Naive B cell (primary cell): ENCODE data around the gene HNRNPM. TPM values are rescaled to one million over a fixed set of nuclear protein-coding genes. Genes with fewer than 3 reads are reported as not detected.
A peak's percentile ranks its signal among the peaks of the same experiment; 100 is the strongest.

ENCODE experiments used
- ATAC-seq, 2 donors: fragments of 150-1000 bp; cut with Tn5 transposase; 2 replicates each; pipeline ENCODE4 v1.10.0; 2021; ENCODE audit warnings: low read depth in 2 of 2, mild to moderate bottlenecking in 2 of 2, moderate library complexity in 2 of 2
- DNase-seq: peaks from one replicate; pipeline ENCODE4 v3.0.0; 2022
- H3K27ac Mint-ChIP-seq, 6 donors: one replicate each; pipeline ENCODE4 v1.8.0; 2020 to 2022; ENCODE audit warnings: mild to moderate bottlenecking in 6 of 6, mixed read lengths in 6 of 6, moderate library complexity in 5 of 6, inconsistent platforms in 2 of 6
- H3K27me3 Mint-ChIP-seq, 3 donors: one replicate each; pipeline ENCODE4 v1.8.0; 2021 to 2022; ENCODE audit warnings: mixed read lengths in 3 of 3, mild to moderate bottlenecking in 1 of 3
- H3K36me3 Mint-ChIP-seq, 2 donors: one replicate each; pipeline ENCODE4 v1.8.0; 2020 to 2022; ENCODE audit warnings: mixed read lengths in 2 of 2, inconsistent platforms in 1 of 2, mild to moderate bottlenecking in 1 of 2
- H3K4me1 Mint-ChIP-seq, 3 donors: one replicate each; pipeline ENCODE4 v1.8.0; 2020 to 2022; ENCODE audit warnings: mixed read lengths in 3 of 3, inconsistent platforms in 1 of 3, mild to moderate bottlenecking in 1 of 3, moderate library complexity in 1 of 3
- H3K4me3 Mint-ChIP-seq, 8 donors: one replicate each; pipeline ENCODE4 v1.8.0; 2020 to 2022; ENCODE audit warnings: mild to moderate bottlenecking in 8 of 8, mixed read lengths in 8 of 8, moderate library complexity in 8 of 8, inconsistent platforms in 2 of 8
- H3K9me3 Mint-ChIP-seq, 7 donors: one replicate each; pipeline ENCODE4 v1.8.0; 2020 to 2022; ENCODE audit warnings: mixed read lengths in 7 of 7, mild to moderate bottlenecking in 5 of 7, inconsistent platforms in 2 of 7, moderate library complexity in 1 of 7
- polyA plus RNA-seq, 6 donors: library from polyadenylated mRNA; unstranded; fragments of 300-500 nt; fragmentation: Illumina TruSeq; gene quantifications; one replicate each; pipeline ENCODE4 v1.2.3, GENCODE V29; 2021; ENCODE audit warnings: low read depth in 6 of 6

The HNRNPM gene
- polyA plus RNA-seq, 6 donors from 2014 or later = 185 to 283 (median 210) TPM

- no peaks in the 10 kb centered on the region for H3K9me3 Mint-ChIP-seq
- peak overlapping the region in 5 of 6 donors; percentile 60 to 90 (median 82) for H3K27ac Mint-ChIP-seq
- H3K4me3 Mint-ChIP-seq = peak overlapping the region in 3 of 8 donors; percentile 12 to 55 (median 38)
- H3K27me3 Mint-ChIP-seq = no peaks in the 10 kb centered on the region
- DNase-seq = no peak
- H3K4me1 Mint-ChIP-seq = peaks cover 19 to 37% (median 30%) of the 10 kb centered on the region in 3 donors
- ATAC-seq = no peak
- H3K36me3 Mint-ChIP-seq = peaks cover 16 to 28% of the 10 kb centered on the region in 2 donors
These were observed 41.9 kb downstream of the HNRNPM start for GRCh38 chr19:8486661-8487136.

GRCh38 chr19:8487137-8487851 is 42.5 kb downstream of the HNRNPM start:
- H3K4me3 Mint-ChIP-seq = peak overlapping the region in 7 of 8 donors; percentile 13 to 81 (median 25)
- DNase-seq = no peak
- H3K27ac Mint-ChIP-seq = peak overlapping the region; percentile 67 to 92 (median 84)
- H3K4me1 Mint-ChIP-seq = peaks cover 18 to 33% (median 27%) of the 10 kb centered on the region in 3 donors
- H3K36me3 Mint-ChIP-seq = peaks cover 16 to 28% of the 10 kb centered on the region in 2 donors
- no peaks in the 10 kb centered on the region for H3K27me3 Mint-ChIP-seq
- ATAC-seq = peak; percentile 58 to 59
- H3K9me3 Mint-ChIP-seq = no peaks in the 10 kb centered on the region

- Mint-ChIP-seq H3K27ac (peak overlapping the region in 3 of 6 donors; percentile 39 to 52 (median 44)), H3K4me1 (peaks cover 18 to 28% (median 21%) of the 10 kb centered on the region in 3 donors), H3K4me3 (no peak overlapping the region), H3K36me3 (peaks cover 10 to 19% of the 10 kb centered on the region in 2 donors), H3K9me3 (no peaks in the 10 kb centered on the region), H3K27me3 (no peaks in the 10 kb centered on the region)
- DNase-seq = no peak
- ATAC-seq = no peak
These were observed 43.6 kb downstream of the HNRNPM start for GRCh38 chr19:8488365-8488764.

- no peaks in the 10 kb centered on the region for H3K9me3 Mint-ChIP-seq
- peaks cover 18 to 31% (median 21%) of the 10 kb centered on the region in 3 donors for H3K4me1 Mint-ChIP-seq
- no peaks in the 10 kb centered on the region for H3K27me3 Mint-ChIP-seq
- ATAC-seq = peak in 1 of 2 donors; percentile 9
- peak overlapping the region in 4 of 6 donors; percentile 29 to 84 (median 46) for H3K27ac Mint-ChIP-seq
- H3K36me3 Mint-ChIP-seq = peaks cover 10 to 19% of the 10 kb centered on the region in 2 donors
- H3K4me3 Mint-ChIP-seq = no peak overlapping the region
- DNase-seq = no peak
These were observed 45.0 kb downstream of the HNRNPM start for GRCh38 chr19:8489561-8490394.

- H3K36me3 Mint-ChIP-seq = peaks cover 10 to 19% of the 10 kb centered on the region in 2 donors
- H3K4me1 Mint-ChIP-seq = peaks cover 18 to 33% (median 21%) of the 10 kb centered on the region in 3 donors
- no peaks in the 10 kb centered on the region for H3K9me3 Mint-ChIP-seq
These were observed 45.6 kb downstream of the HNRNPM start for GRCh38 chr19:8490395-8490760.

GRCh38 chr19:8490873-8491272 is 46.1 kb downstream of the HNRNPM start:
- Mint-ChIP-seq H3K27ac (peak overlapping the region in 3 of 6 donors; percentile 37 to 77 (median 55)), H3K9me3 (no peaks in the 10 kb centered on the region), H3K4me3 (no peak overlapping the region), H3K4me1 (peaks cover 18 to 33% (median 21%) of the 10 kb centered on the region in 3 donors), H3K27me3 (no peaks in the 10 kb centered on the region), H3K36me3 (peaks cover 10 to 19% of the 10 kb centered on the region in 2 donors)
- no peak for ATAC-seq
- DNase-seq = no peak

More at GRCh38 chr19:8490395-8490760, 45.6 kb downstream of the HNRNPM start:
- Mint-ChIP-seq H3K27me3 (no peaks in the 10 kb centered on the region), H3K4me3 (no peak overlapping the region), H3K27ac (peak overlapping the region in 1 of 6 donors; percentile 55)
- ATAC-seq (no peak), DNase-seq (no peak)

- DNase-seq (no peak), ATAC-seq (no peak)
- Mint-ChIP-seq H3K9me3 (no peaks in the 10 kb centered on the region), H3K4me3 (no peak overlapping the region), H3K36me3 (peaks cover 10 to 19% of the 10 kb centered on the region in 2 donors), H3K27ac (peak overlapping the region in 1 of 6 donors; percentile 44), H3K27me3 (no peaks in the 10 kb centered on the region), H3K4me1 (peaks cover 18 to 29% (median 18%) of the 10 kb centered on the region in 3 donors)
These were observed 46.8 kb downstream of the HNRNPM start for GRCh38 chr19:8491574-8491973.

GRCh38 chr19:8494158-8494557 is 49.4 kb downstream of the HNRNPM start:
- H3K4me1 Mint-ChIP-seq = peaks cover 0 to 8% (median 4%) of the 10 kb centered on the region in 3 donors
- no peaks in the 10 kb centered on the region for H3K27me3 Mint-ChIP-seq
- no peak for ATAC-seq
- no peak overlapping the region for H3K4me3 Mint-ChIP-seq
- DNase-seq = no peak
- no peaks in the 10 kb centered on the region for H3K36me3 Mint-ChIP-seq
- no peak overlapping the region for H3K27ac Mint-ChIP-seq
- no peaks in the 10 kb centered on the region for H3K9me3 Mint-ChIP-seq

- peak overlapping the region in 1 of 6 donors; percentile 47 for H3K27ac Mint-ChIP-seq
- H3K27me3 Mint-ChIP-seq = peaks cover 0 to 7% (median 0%) of the 10 kb centered on the region in 3 donors
- H3K36me3 Mint-ChIP-seq = no peaks in the 10 kb centered on the region
- DNase-seq (no peak), ATAC-seq (no peak)
- no peaks in the 10 kb centered on the region for H3K9me3 Mint-ChIP-seq
- H3K4me1 Mint-ChIP-seq = peaks cover 0 to 8% (median 7%) of the 10 kb centered on the region in 3 donors
- no peak overlapping the region for H3K4me3 Mint-ChIP-seq
These were observed 53.5 kb downstream of the HNRNPM start for GRCh38 chr19:8498295-8498694.

- DNase-seq = no peak
- no peaks in the 10 kb centered on the region for H3K36me3 Mint-ChIP-seq
- H3K4me3 Mint-ChIP-seq = no peak overlapping the region
- peaks cover 0 to 13% (median 6%) of the 10 kb centered on the region in 3 donors for H3K27me3 Mint-ChIP-seq
- peaks cover 0 to 9% (median 7%) of the 10 kb centered on the region in 3 donors for H3K4me1 Mint-ChIP-seq
- peak overlapping the region in 1 of 6 donors; percentile 44 for H3K27ac Mint-ChIP-seq
- no peak for ATAC-seq
- no peaks in the 10 kb centered on the region for H3K9me3 Mint-ChIP-seq
These were observed 54.5 kb downstream of the HNRNPM start for GRCh38 chr19:8499048-8499833.

GRCh38 chr19:8500158-8500557 is 55.4 kb downstream of the HNRNPM start:
- Mint-ChIP-seq H3K36me3 (no peaks in the 10 kb centered on the region), H3K9me3 (no peaks in the 10 kb centered on the region), H3K27me3 (peaks cover 0 to 13% (median 8%) of the 10 kb centered on the region in 3 donors), H3K4me3 (no peak overlapping the region), H3K4me1 (peaks cover 3 to 9% (median 4%) of the 10 kb centered on the region in 3 donors), H3K27ac (no peak overlapping the region)
- ATAC-seq = no peak
- DNase-seq = no peak

- Mint-ChIP-seq H3K27me3 (peaks cover 0 to 13% (median 8%) of the 10 kb centered on the region in 3 donors), H3K4me3 (no peak overlapping the region), H3K4me1 (peaks cover 8 to 19% (median 15%) of the 10 kb centered on the region in 3 donors), H3K36me3 (no peaks in the 10 kb centered on the region), H3K9me3 (no peaks in the 10 kb centered on the region), H3K27ac (peak overlapping the region in 1 of 6 donors; percentile 20)
- DNase-seq (no peak), ATAC-seq (no peak)
These were observed 56.7 kb downstream of the HNRNPM start for GRCh38 chr19:8501516-8501915.

- ATAC-seq (no peak), DNase-seq (no peak)
- no peaks in the 10 kb centered on the region for H3K36me3 Mint-ChIP-seq
- peaks cover 0 to 13% (median 8%) of the 10 kb centered on the region in 3 donors for H3K27me3 Mint-ChIP-seq
- H3K4me3 Mint-ChIP-seq = no peak overlapping the region
- no peaks in the 10 kb centered on the region for H3K9me3 Mint-ChIP-seq
- peaks cover 8 to 19% (median 17%) of the 10 kb centered on the region in 3 donors for H3K4me1 Mint-ChIP-seq
- no peak overlapping the region for H3K27ac Mint-ChIP-seq
These were observed 57.2 kb downstream of the HNRNPM start for GRCh38 chr19:8501981-8502380.
